Measurements from ENCODE around the gene MSRB1. TPM values are rescaled to one million over a fixed set of nuclear protein-coding genes. Genes with fewer than 3 reads are reported as not detected.
"Not testable (repeated sequence)": the region's sequence is repeated elsewhere in the genome, so short reads cannot be mapped to it uniquely, and the experiment has no call there.

The MSRB1 gene
- total RNA-seq, 1 experiment from 2014 or later = 20.3 TPM

DNA sequence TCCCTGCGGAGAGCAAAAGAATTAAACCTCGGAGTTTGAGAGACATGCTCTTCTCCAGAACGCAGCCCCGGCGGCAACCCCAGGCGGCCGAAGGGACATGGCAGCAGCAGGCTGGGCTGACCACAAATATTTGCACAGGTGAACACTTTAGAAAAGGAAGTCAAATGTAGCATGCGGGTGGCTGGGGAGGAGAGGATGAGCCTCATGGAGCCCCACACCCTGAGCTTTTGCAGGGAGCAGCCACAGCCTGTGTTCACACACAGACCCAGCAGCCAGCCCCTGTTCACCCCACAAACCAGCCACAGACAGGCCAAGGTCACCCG, 42.6 kb downstream of the MSRB1 start:
- CTCF ChIA-PET = no interaction called here
- Mint-ChIP-seq H3K36me3 (ENCODE audit: insufficient read depth, unreplicated experiment) (peaks cover 10% of the 10 kb centered on the region), H3K9me3 (ENCODE audit: low read depth, unreplicated experiment) (no peaks in the 10 kb centered on the region), H3K4me1 (ENCODE audit: low read depth, unreplicated experiment) (peaks cover 9% of the 10 kb centered on the region), H3K27ac (ENCODE audit: unreplicated experiment) (no peak overlapping the region), H3K27me3 (ENCODE audit: unreplicated experiment) (peaks cover 84% of the 10 kb centered on the region), H3K4me3 (ENCODE audit: low read depth, unreplicated experiment) (no peak overlapping the region)
- TF ChIP-seq, protein P1, sequence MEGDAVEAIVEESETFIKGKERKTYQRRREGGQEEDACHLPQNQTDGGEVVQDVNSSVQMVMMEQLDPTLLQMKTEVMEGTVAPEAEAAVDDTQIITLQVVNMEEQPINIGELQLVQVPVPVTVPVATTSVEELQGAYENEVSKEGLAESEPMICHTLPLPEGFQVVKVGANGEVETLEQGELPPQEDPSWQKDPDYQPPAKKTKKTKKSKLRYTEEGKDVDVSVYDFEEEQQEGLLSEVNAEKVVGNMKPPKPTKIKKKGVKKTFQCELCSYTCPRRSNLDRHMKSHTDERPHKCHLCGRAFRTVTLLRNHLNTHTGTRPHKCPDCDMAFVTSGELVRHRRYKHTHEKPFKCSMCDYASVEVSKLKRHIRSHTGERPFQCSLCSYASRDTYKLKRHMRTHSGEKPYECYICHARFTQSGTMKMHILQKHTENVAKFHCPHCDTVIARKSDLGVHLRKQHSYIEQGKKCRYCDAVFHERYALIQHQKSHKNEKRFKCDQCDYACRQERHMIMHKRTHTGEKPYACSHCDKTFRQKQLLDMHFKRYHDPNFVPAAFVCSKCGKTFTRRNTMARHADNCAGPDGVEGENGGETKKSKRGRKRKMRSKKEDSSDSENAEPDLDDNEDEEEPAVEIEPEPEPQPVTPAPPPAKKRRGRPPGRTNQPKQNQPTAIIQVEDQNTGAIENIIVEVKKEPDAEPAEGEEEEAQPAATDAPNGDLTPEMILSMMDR (IDR thresholded peaks at IDR 0.05; ENCODE audit: unreplicated experiment) = no peak
- intact Hi-C loops (cut with micrococcal nuclease; ENCODE audit: unreplicated experiment) = no loop called here
- BruUV-seq (replicated peaks) = no TSS peak
- DNase-seq = peak; percentile 42

DNA sequence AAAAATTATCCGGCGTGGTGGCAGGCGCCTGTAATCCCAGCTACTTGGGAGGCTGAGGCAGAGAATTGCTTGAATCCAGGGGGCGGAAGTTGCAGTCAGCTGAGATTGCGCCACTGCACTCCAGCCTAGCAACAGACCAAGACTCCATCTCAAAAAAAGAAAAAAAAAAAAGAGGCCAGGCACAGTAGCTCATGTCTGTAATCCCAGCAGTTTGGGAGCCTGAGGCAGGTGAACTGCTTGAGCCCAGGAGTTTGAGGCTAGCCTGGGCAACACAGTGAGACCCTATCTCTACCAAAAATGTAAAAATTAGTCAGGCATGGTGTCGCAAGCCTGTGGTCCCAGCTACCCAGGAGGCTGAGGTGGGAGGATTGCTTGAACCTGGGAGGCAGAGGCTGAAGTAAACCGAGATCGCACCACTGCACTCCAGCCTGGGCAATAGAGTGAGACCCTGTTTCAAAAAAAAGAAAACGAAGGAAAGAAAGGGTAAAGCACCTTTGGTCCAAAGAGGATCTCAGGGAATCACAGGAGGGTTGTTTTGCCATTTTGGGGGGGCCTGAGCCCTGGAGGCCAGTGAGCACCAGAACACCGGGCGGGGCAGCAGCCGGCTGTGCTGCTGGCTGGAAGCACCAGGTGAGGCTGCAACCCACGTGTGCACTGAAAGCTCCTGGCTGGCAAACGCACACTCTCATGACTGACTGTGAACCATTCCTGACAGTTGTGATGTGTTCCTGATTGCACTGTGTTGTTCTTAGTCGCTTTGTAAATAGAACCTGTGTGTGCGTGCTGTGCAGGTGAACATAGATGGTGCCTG, 43.2 kb downstream of the MSRB1 start:
- no peak overlapping the region for H3K27ac Mint-ChIP-seq (ENCODE audit: unreplicated experiment)

DNA sequence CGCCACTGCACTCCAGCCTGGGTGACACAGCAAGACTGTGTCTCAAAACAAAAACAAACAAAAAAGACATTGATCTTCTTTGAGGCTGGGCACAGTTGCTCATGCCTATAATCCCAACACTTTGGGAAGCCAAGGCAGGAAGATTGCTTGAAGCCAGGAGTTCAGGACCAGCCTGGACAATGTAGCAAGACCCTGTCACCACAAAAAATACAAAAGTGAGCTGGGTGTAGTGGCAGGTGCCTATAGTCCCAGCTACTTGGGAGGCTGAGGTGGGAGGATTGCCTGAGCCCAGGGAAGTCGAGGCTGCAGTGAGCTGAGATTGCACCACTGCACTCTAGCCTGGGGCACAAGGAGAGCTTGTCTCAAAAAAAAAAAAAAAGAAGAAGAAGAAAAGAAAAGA, 45.3 kb downstream of the MSRB1 start:
- BruUV-seq (replicated peaks); H3K4me3 Mint-ChIP-seq (ENCODE audit: low read depth, unreplicated experiment); H3K36me3 Mint-ChIP-seq (ENCODE audit: insufficient read depth, unreplicated experiment); CTCF ChIA-PET; DNase-seq; H3K27ac Mint-ChIP-seq (ENCODE audit: unreplicated experiment); intact Hi-C loops (cut with micrococcal nuclease; ENCODE audit: unreplicated experiment); H3K9me3 Mint-ChIP-seq (ENCODE audit: low read depth, unreplicated experiment): not testable (repeated sequence)
- Mint-ChIP-seq H3K4me1 (ENCODE audit: low read depth, unreplicated experiment) (peaks cover 16% of the 10 kb centered on the region), H3K27me3 (ENCODE audit: unreplicated experiment) (peaks cover 68% of the 10 kb centered on the region)

More for the DNA sequence above, 43.2 kb downstream of the MSRB1 start:
- no peak overlapping the region for H3K4me3 Mint-ChIP-seq (ENCODE audit: low read depth, unreplicated experiment)
- peaks cover 9% of the 10 kb centered on the region for H3K4me1 Mint-ChIP-seq (ENCODE audit: low read depth, unreplicated experiment)
- TF ChIP-seq, protein P1 (IDR thresholded peaks at IDR 0.05; ENCODE audit: unreplicated experiment) = no peak
- peaks cover 10% of the 10 kb centered on the region for H3K36me3 Mint-ChIP-seq (ENCODE audit: insufficient read depth, unreplicated experiment)
- no TSS peak for BruUV-seq (replicated peaks)
- no peaks in the 10 kb centered on the region for H3K9me3 Mint-ChIP-seq (ENCODE audit: low read depth, unreplicated experiment)
- CTCF ChIA-PET = interaction anchor here (0.6 kb wide), 1 partner anchor 65 kb away, joined by 3 read pairs; no protein-coding TSS in a partner anchor
- intact Hi-C loops (cut with micrococcal nuclease; ENCODE audit: unreplicated experiment) = no loop called here
- DNase-seq = no peak
- peaks cover 79% of the 10 kb centered on the region for H3K27me3 Mint-ChIP-seq (ENCODE audit: unreplicated experiment)

DNA sequence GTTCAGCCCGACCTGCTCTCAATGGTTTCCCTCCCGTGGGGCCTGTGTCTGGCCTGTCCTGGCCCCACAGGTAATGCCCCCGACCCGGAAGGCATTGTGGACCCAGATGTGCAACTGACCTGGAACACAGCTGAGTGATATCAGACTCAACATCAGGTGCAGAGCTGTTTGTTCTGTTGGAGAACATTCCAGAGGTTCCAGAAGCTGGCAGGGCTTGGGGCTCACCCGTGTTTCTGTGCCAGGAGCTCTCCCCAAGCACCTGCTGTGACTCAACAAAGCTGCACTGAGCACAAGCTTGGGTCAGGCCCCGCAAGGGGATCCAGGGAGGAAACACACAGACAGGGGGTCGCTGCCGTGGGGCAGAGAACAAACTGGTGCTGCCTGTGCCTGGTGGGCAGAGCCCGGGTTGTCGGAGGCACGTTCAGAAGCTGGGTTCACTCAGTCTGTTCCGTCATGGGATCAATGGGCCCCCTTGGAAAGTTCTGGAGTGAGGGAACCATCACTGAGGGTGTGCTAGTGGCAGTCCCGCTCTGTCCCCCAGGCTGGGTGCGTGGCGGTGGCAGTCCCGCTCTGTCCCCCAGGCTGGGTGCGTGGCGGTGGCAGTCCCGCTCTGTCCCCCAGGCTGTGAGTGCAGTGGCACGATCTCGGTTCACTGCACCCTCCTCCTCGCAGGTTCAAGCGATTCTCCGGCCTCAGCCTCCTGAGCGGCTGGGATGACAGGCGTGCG, 46.9 kb downstream of the MSRB1 start:
- no TSS peak for BruUV-seq (replicated peaks)
- TF ChIP-seq, protein P1 (IDR thresholded peaks at IDR 0.05; ENCODE audit: unreplicated experiment) = no peak
- DNase-seq = no peak
- no peaks in the 10 kb centered on the region for H3K9me3 Mint-ChIP-seq (ENCODE audit: low read depth, unreplicated experiment)
- peaks cover 72% of the 10 kb centered on the region for H3K27me3 Mint-ChIP-seq (ENCODE audit: unreplicated experiment)
- no peak overlapping the region for H3K4me3 Mint-ChIP-seq (ENCODE audit: low read depth, unreplicated experiment)
- CTCF ChIA-PET = no interaction called here
- peaks cover 16% of the 10 kb centered on the region for H3K4me1 Mint-ChIP-seq (ENCODE audit: low read depth, unreplicated experiment)
- intact Hi-C loops (cut with micrococcal nuclease; ENCODE audit: unreplicated experiment) = no loop called here
- H3K36me3 Mint-ChIP-seq (ENCODE audit: insufficient read depth, unreplicated experiment) = peaks cover 5% of the 10 kb centered on the region
- no peak overlapping the region for H3K27ac Mint-ChIP-seq (ENCODE audit: unreplicated experiment)
